ENCODE measurements around the gene CRYBA4.

CRYBA4 gene

GRCh38 chr22:26623984-26624383 is 2.2 kb downstream of the CRYBA4 start:
- Histone ChIP-seq H3K4me3 (ENCODE audit: low read depth, low read length) (no peak overlapping the region), H3K27me3 (no peaks in the 10 kb centered on the region), H3K36me3 (no peaks in the 10 kb centered on the region), H3K4me1 (no peaks in the 10 kb centered on the region), H3K9me3 (peaks cover 3% of the 10 kb centered on the region; the same call in 1 of the 2 replicates)
- no peak for DNase-seq
- no peak for TF ChIP-seq CTCF (IDR thresholded peaks at IDR 0.05; ENCODE audit: low read depth, low read length)

- H3K36me3 ChIP-seq, result no peaks in the 10 kb centered on the region
- H3K4me3 ChIP-seq (ENCODE audit: low read depth, low read length), result no peak overlapping the region
- no peak for TF ChIP-seq CTCF (IDR thresholded peaks at IDR 0.05; ENCODE audit: low read depth, low read length)
- peaks cover 3% of the 10 kb centered on the region; the same call in 1 of the 2 replicates for H3K9me3 ChIP-seq
- no peak for DNase-seq
- H3K4me1 ChIP-seq, result no peaks in the 10 kb centered on the region
- no peaks in the 10 kb centered on the region for H3K27me3 ChIP-seq
Observed at GRCh38 chr22:26624803-26625202, 3.0 kb downstream of the CRYBA4 start.

GRCh38 chr22:26629988-26630761 is 8.4 kb downstream of the CRYBA4 start:
- no peak for DNase-seq
- H3K27me3 ChIP-seq, result no peaks in the 10 kb centered on the region
- H3K4me3 ChIP-seq (ENCODE audit: low read depth, low read length), result no peak overlapping the region
- H3K36me3 ChIP-seq, result no peaks in the 10 kb centered on the region
- 0 out of 2 replicates have a peak, but pooled peaks cover 5% of the 10 kb centered on the region for H3K4me1 ChIP-seq
- TF ChIP-seq CTCF (IDR thresholded peaks at IDR 0.05; ENCODE audit: low read depth, low read length), result no peak
- peaks cover 3% of the 10 kb centered on the region; the same call in 1 of the 2 replicates for H3K9me3 ChIP-seq

- no peaks in the 10 kb centered on the region for H3K27me3 ChIP-seq
- peaks cover 3% of the 10 kb centered on the region; the same call in 1 of the 2 replicates for H3K9me3 ChIP-seq
- H3K4me1 ChIP-seq, result 0 out of 2 replicates have a peak, but pooled peaks cover 5% of the 10 kb centered on the region
- no peak for DNase-seq
- H3K36me3 ChIP-seq, result no peaks in the 10 kb centered on the region
- no peak overlapping the region for H3K4me3 ChIP-seq (ENCODE audit: low read depth, low read length)
- TF ChIP-seq CTCF (IDR thresholded peaks at IDR 0.05; ENCODE audit: low read depth, low read length), result no peak
Observed at GRCh38 chr22:26631282-26631681, 9.5 kb downstream of the CRYBA4 start.

- TF ChIP-seq CTCF (IDR thresholded peaks at IDR 0.05; ENCODE audit: low read depth, low read length), result no peak
- Histone ChIP-seq H3K36me3 (no peaks in the 10 kb centered on the region), H3K27me3 (no peaks in the 10 kb centered on the region), H3K4me3 (ENCODE audit: low read depth, low read length) (no peak overlapping the region), H3K9me3 (peaks cover 3% of the 10 kb centered on the region; the same call in 1 of the 2 replicates), H3K4me1 (0 out of 2 replicates have a peak, but pooled peaks cover 5% of the 10 kb centered on the region)
- DNase-seq, result no peak
Observed at GRCh38 chr22:26632422-26633155, 10.8 kb downstream of the CRYBA4 start.
